ENCODE results near the gene CSDE1.
A peak's percentile ranks its signal among the peaks of the same experiment; 100 is the strongest.

CSDE1 gene

GRCh38 chr1:114746450-114747121, 11.2 kb downstream of the CSDE1 start:
- DNase-seq, result no peak

- DNase-seq, result no peak
These were observed 12.5 kb downstream of the CSDE1 start for GRCh38 chr1:114745291-114745690.

GRCh38 chr1:114741963-114742746, 15.6 kb downstream of the CSDE1 start:
- no peak for DNase-seq

- no peak for DNase-seq
These were observed 17.5 kb downstream of the CSDE1 start for GRCh38 chr1:114740331-114740730.

GRCh38 chr1:114737314-114737849, 20.4 kb downstream of the CSDE1 start:
- DNase-seq, result no peak

- DNase-seq, result no peak
These were observed 22.3 kb downstream of the CSDE1 start for GRCh38 chr1:114735479-114735878.

GRCh38 chr1:114729782-114730181, 28.0 kb downstream of the CSDE1 start:
- no peak for DNase-seq

GRCh38 chr1:114728553-114728952, 29.2 kb downstream of the CSDE1 start:
- DNase-seq, result no peak

GRCh38 chr1:114725230-114725629, 32.6 kb downstream of the CSDE1 start:
- no peak for DNase-seq

GRCh38 chr1:114723915-114724314, 33.9 kb downstream of the CSDE1 start:
- DNase-seq, result no peak

- DNase-seq, result no peak
These were observed 34.3 kb downstream of the CSDE1 start for GRCh38 chr1:114723457-114723856.

GRCh38 chr1:114720492-114720891, 37.3 kb downstream of the CSDE1 start:
- DNase-seq, result no peak

GRCh38 chr1:114719424-114719787, 38.4 kb downstream of the CSDE1 start:
- no peak for DNase-seq

- DNase-seq, result no peak
These were observed 38.9 kb downstream of the CSDE1 start for GRCh38 chr1:114718661-114719423.

- DNase-seq, result peak; percentile 93
These were observed 41.2 kb downstream of the CSDE1 start, which contains the start of gene NRAS for GRCh38 chr1:114716304-114717170. Gene NRAS, minus strand, starts transcription at chr1:114716771. Its CDS starts 611 bp downstream, at chr1:114716160.

- DNase-seq, result no peak
These were observed 41.9 kb downstream of the CSDE1 start for GRCh38 chr1:114715952-114716303.

GRCh38 chr1:114712977-114713376, 44.8 kb downstream of the CSDE1 start:
- no peak for DNase-seq

- no peak for DNase-seq
These were observed 47.4 kb downstream of the CSDE1 start for GRCh38 chr1:114710360-114710759.

GRCh38 chr1:114707604-114708003, 50.2 kb downstream of the CSDE1 start:
- no peak for DNase-seq

GRCh38 chr1:114703242-114703641, 54.5 kb downstream of the CSDE1 start:
- no peak for DNase-seq

GRCh38 chr1:114702737-114703136, 55.0 kb downstream of the CSDE1 start:
- DNase-seq, result no peak

GRCh38 chr1:114701931-114702330, 55.9 kb downstream of the CSDE1 start:
- DNase-seq, result no peak

Data from CD4-positive, alpha-beta T cell treated with Interferon gamma for 1 hour (primary cell).